Activated effector memory CD4-positive, alpha-beta T cell treated with anti-CD3 and anti-CD28 coated beads, Interleukin-2, amount 50 U/mL, for 16 hours (primary cell): ENCODE measurements around the gene AMPD3.

ENCODE experiments used
- DNase-seq: peaks from one replicate; pipeline ENCODE4 v3.0.0-alpha.2; 2020

The AMPD3 gene

DNA sequence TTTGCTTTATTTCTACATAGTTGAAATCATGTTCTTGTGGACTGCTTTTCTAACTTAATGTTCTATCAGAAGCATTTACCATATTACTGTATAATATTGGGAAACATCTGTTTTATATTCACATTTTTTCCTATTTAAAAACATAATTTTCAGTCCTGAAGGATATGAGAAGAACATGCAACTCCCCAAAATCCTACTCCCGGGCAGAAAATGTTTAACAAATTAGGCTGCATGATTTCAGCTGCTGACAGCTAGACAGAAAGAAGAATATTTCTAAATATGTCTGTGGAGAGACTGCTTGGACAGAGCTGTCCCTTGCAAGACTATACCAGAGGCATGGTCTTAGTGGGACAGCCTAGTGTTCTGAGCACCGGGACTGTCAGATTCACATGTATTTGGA is 15.7 kb upstream of the AMPD3 start:
- no peak for DNase-seq

DNA sequence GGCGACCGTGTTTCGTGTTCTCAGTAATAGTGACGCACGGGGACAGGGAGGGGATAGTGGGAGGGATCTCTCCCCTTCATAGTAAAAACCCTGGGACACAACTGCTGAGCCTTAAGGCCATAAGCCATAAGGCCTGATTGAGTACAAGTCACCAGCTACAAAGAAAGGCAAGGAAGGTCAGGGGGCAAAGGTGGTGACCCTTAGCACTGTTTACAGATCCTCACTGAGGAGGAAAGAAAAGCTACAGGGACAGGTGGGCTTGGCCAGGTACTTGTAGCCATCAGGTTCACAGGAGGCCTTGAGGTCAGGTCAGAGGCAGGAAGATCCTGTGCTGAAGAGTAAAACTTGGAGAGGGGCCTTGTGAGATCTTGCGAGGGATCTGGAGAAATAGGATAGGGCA is 15.1 kb upstream of the AMPD3 start:
- no peak for DNase-seq

DNA sequence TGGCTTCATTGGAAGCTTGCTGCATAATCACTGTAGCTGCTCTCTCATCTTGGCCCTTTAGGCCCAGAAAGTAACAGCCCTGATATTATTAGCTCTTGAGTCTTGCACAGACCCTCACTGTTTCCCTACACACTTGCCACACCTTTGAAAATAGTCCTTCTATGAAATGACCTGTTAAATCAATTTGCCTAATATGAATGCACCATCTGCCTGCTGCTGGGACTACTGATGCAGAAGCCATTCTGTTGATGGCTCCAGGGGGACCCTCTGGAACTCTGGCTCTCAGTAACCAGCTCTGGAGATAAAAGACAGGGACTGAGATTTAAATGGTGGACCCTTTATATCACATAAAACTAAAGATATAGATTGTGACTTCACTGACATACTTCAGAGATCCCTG is 14.7 kb upstream of the AMPD3 start:
- no peak for DNase-seq

DNA sequence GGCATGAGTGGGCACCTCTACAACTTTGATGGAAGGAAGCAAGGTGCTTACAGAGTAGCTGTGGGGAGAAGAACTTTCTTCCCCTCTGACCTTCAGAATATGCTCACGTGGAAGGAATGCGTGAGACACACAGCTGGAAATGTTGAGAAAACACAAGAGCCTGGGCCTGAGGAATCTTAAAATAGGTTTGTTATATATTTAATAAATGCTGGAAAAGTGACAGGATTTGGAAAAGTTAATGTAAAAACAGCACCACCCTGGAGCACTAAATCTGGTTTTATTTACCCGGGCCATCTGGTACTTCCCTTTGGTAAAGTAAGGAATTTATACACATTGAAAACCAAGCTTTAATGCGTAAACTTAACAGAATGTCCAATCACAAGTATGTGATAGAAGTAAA is 14.0 kb upstream of the AMPD3 start:
- DNase-seq, result no peak

DNA sequence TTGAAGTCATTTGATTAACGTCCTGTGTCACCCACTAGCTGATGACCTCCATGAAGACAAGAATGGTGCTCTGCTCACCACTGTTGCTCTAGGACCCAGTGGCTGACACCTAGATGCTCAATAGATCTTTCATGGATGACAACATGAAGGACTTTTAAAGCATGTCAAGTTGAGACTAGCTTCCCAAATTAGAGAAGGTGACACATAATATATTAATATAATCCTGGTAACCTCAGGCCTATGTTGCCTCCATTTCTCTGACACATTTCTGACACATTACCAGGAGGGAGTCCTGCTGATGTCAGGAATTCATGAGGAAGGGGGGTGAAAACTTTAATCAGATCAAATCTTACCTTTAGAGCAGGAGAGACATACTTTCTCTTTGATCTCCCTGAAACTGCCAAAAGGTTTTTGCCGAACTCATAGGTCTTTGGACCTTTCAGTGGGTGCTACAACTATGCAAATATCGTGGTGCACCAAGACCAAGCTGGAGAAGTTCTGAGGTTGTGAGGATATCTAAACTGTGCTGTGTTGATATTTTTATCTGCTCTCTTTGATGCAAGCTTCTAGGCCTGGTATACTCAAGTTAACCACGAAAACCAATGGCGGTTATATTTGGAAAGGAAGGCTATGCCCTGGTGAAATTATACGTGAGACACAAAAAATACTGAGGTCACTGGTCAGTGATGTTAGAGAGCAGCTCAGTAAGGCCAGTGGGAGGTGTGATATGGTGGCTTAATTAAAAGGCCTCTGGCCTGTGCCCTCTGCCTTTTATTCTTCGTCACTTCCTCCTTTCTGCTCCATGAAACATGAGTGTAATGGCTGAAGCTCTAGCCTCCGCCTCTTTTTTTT is 13.2 kb upstream of the AMPD3 start:
- no peak for DNase-seq

DNA sequence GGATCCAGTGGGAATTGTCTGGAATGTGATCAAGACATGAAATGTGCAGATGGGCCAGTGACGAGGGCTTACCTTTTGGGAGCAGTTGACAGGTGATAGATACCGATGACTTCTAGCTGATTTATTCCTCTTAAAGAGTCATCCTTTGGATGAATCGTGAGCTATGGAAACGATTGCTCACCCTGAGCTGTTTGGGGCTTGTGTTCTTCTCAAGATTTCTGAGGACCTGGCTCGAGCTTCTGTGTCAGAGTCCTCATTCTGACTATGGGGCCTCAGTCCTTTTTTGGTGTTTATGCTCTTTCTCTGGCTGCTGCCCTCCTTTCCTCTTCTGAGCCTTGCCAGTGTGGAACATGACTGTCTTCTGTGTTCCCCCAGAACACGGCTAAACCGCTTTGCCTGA is 11.9 kb upstream of the AMPD3 start:
- no peak for DNase-seq

DNA sequence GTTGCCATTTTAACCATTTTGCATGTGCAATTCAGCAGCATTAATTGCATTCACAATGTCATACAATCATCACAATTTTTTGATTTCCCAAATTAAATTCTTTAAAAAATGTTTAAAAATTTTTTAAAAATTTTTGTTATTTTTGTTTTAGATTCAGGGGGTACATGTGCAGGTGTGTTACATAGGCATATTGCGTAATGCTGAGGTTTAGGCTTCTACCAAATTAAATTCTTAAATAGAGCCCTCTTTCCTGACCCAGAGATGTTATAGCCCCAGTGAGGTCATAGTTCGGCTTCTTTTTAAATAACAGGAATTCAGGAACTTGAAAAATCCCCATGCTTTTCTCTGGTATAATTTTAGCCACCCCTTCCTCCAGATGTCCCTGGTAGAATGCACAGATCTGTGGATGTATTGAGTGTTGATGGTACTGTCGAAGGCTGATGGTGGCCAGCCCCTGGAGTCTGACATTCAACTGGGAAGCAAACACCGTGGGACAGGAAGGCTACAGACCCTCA is 11.3 kb upstream of the AMPD3 start:
- no peak for DNase-seq

DNA sequence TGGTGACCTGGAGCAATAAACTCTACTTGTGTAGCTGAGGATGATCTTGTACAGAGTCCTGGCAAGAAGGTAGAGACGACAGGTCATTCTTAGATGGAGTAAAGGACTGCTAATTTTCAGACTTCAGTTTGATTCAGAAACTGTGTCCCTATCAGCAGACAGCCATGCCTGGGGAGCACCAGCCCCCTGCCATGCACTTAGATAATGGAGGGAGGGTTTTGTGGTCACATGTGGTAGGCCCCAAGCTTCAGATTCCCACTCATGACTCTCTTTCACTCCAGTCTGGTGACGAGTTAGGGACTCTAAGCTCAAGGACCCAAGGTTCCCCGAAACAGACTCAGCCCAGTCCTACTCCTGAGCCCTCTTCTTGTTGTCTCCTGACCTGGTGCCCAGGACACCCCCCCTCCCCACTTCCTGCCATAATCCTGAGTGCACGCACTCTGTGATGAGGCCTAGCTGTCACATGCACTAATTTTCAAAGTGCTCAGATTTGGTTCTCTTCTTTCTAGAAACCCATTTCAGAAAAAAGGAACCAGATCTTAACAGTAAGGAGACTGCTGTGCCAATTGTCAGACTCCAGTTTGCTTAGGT is 10.2 kb upstream of the AMPD3 start:
- no peak for DNase-seq

DNA sequence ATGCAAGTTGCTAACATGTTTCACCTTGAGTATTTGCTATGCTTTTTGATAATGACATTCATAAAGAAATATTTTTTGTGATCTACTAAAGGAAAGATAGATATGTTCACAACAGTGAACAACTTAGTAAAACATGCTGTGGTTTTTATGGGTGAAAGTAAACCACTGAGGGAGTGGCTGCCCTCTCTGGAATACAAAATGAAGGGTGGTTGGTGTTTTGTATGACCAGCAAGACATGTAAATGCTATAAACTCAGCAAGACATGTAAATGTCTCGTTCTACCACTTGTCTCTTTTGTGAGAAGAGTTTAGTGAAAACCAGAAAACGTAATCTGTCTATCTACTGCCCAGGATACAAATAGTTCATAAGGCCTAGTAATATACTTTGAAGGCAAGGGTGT is 7.6 kb upstream of the AMPD3 start:
- DNase-seq, result no peak

DNA sequence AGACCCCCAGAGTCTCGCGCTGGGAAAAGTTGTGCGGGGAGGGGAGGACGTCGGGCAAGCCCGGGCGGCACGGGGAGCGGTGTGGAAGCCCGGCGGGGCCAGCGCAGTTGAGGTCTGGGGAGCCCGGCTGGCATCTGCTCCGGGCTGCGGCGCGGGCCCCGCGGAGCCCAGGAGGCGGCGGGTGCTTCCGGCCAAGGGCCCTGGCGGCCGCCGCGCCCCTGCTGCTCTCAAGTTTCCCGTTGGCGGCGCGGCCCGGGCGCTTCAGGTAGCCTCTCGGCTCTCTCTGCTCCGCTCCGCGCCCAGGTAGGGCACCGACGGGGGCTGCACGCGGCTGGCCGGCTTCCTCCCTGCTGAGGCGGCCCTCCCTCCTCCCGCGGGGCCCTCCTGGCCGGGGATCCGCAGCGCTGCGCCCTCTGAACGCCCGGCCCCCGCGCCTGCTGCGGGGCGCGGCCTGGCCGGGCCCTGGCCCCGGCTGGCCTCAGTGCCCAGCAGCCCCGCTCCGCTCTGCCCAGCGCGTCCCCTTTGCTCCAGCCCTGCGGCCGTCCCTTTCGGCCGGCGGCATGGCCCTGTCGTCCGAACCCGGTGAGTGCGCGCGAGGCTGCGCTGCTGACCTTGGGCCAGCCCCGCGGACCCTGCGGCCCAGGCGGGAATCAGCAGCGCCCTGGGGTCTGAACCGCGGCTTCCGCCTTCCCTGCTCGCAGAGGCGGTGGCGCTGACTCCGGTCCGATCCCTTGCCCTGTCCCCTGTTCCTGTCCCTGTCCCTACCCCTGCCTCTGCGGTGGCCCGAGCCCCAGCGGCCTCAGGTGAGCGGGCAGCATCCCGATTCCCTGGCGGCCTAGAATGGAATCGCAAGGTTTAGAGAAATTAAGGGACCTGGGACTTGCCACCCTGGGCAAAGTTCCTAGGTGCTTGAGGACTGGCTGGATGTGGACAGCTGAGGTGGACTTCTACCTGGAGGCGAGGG is 4.3 kb upstream of the AMPD3 start:
- peak; percentile 83 for DNase-seq

DNA sequence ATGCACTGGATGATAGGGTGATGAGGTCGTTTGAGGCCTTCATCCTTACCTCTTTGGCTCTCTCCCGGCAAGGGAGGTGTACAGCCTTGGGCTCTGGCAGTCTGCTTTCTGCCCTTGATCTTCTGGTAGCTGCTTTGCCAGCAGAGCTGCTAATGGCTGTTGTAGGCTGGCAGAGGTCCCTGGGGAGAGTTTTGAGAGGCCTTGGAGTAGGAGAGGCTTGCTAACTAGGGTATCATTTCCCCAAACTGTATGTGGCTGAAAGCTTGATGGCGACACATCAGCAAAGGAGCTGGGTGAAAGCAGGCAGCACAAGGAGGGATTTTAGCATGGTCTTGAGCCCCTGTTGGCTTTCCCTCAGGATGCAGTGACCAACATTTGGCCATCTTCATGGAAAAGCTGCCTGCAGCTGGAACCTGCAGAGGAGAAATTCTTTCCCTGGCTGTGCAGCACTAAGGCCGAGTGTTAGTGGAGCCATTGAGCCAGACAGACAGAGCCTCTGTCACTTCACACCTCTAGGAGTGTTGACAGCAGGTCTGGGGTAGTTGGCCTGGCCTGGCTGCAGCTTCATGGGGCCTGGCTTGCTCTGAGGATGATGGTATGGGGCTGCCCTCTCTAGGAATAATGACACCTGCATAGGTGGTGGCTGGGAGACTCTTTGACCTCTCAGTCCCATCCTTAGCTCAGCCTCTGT is 3.5 kb upstream of the AMPD3 start:
- no peak for DNase-seq

DNA sequence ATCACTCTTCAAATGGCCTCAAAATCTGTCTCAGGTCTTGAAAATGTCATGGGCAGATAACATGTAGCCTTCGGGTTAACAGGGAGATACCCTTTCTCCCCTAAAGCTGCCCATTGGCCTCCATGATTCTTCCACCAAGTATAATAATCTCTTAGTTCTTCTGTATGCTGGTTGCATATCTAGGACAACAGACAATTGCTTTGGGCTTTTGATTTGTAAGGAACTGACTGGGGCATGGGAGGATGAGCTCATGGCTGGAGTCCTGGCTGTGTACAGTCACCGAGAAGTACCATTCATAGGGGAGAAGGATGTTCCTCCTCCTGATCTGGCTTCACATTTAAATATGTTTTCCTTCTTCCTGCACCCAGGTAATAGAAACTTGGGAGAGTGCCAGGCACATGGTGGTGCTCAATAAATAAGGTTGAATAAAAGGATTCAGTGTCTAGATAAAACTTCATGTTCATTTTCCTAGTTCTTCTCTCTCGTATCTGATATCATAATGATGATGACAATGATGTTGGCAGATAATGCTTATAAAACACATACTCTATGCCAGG is 2.8 kb upstream of the AMPD3 start:
- no peak for DNase-seq

DNA sequence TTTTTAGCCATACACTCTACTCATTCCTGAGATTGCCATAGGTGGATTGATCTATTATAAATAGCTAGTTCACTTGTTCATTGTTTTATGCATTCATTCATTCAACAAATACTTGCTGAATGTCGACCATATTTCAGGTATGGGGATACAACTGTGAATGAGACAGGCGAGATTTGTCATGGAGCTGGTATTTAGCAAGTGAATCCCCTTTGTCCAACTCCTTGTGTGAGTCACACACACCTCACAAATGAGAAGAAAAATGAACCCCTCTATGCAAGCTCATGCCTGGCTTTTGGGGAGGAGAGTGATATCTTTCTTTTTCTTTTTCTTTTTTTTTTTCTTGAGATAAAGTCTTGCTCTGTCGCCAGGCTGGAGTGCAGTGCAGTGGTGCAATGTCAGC is 1.8 kb upstream of the AMPD3 start:
- no peak for DNase-seq

DNA sequence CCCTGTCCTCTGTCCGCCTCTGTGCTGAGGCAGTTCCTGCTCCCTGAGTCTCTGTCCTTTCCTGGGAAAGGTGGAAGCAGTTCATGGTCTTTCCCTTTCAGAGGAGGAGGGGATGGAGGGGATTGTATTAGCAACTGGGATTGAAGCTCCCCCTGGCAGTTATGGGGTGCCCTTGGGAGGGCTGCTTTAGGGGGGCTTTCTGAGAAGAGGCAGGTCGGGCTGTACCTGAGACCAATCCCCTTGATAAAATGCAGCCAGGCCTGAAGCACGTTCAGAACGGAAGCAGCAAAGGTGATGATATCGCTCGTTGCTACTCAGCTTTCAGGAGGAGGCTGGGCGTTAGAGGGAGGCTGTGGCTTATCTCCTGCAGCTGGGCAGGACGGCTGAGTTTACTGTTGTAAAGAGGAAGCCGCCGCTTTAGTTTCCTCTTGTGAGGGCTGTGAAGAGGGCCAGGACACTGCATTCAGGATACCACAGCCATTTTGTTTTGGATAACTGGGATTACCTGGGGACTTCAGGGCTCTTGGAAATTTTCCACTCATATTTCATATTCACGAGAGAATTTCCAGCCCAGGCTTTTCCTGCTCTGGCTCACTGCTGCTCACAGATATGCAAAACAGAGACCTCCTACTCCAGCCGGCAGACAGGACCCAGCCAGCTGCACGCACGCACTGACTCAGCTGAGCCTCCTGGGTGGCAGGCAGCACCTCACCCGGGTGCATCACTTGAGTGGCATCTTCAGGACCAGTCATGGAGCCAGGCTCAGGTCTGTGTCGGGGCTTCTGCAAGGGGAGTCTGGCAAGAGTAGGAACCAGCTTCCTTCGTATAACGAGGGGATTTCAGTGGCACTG is 798 bp downstream of the AMPD3 start:
- DNase-seq, result peak; percentile 91

DNA sequence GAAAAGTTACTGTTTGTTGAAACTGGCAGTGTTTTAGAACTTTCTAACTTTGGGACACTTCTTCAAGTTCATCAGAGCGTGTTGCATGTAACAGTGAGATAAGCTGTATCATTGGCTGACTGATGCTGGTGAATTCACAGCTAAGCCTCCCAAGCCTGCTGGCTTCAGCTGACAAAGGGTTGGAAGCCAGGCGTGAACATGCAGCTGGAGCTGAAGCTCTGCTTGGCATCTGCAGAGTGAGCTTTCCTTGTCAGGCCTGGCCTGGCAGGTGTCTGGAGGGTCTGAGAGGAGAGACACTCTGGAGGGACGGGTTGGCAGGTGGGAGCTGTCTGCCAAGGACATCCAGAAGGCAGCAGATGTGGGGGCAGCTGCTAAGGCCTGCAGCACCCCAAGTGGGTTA is 1.5 kb downstream of the AMPD3 start:
- DNase-seq, result no peak

DNA sequence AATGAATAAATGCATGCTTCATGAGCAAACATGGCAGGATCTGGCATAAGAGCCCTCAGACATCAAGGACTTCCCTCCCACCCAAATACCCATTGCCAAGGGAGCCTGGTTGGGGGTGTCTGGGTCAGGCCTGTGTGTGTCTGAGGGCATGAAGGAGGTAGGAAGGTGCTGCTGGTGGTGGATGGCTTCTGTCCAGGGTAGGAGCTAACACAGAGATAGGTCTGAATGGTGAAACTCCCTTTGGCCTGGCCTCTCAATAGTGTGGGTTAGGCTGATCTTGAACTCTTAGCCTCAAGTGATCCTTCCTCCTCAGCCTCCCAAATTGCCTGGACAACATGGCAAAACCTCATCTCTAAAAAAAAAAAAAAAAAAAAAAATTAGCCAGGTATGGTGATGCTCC is 2.8 kb downstream of the AMPD3 start:
- DNase-seq, result no peak

DNA sequence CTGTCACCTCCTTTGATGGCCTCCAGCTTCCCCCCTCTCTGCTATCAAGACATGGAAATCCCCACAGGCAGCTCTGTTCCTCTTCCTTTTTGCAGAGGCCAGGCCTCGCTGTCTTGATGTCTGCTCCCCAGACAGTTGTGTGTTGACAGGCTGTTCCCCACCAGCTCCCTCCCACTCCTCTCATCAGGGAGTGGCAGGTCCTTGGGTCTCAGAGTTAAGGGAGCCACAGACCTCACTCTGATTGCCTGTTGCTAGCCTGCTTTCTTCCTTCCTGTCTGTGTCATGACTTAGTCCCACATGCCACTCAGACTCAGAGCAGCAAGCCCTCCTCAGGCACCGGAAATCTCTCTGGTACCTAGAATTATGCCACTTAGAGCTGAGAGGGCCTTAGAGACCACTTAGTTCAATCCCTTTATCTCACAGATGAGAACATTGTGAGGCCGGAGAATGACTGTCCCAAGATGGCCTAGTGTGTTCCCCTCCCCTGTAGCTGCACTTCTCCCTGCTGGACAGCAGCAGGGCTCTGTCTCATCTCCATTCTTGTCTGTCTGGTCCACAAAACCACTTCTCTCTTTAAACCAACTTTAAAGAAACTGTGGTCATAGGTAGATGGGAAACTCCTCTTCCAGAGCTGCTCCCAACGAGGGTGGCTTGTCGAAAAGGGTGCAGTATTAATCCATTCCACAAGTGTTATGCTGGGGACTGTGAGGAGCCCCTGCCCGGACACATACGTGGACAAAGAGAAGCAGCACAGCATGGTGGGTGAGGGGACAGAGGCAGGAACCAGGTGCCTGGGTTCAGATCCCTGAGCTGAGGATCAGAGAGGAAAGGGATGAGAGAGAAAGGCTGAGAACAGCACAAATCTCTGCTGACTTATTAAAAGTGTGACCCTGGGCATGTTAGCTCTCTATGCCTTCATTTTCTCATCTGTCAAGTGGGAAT is 4.2 kb downstream of the AMPD3 start:
- DNase-seq, result peak; percentile 85

DNA sequence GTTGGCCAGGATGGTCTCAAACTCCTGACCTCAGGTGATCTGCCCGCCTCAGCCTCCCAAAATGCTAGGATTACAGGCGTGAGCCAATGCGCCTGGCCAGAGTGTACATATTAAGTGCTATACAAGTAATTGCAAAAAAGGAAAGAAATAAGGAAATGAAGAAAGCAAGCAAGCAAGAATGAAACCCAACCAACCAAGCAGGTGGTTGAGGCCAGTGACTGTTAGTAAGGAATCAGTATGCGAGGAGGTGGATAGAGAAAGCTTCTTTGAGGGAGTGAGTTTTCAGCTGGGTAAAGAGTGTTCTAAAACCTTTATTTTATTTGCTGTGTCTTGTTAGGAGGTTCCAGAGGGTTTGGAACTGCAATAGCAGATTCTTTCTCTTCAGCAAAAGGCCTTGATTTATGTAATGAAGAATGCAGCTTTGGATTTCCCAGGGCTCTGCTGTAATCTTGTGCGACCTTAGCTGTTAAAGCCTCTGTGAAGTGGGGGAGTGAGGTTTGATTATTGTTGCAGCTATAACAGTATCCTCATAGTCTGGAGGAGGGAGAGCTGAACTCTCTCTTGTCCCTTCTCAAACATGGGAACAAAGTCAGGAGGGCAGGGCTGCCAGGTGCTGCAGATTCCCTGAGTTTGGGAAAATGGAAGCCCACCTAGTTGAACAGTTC is 5.7 kb downstream of the AMPD3 start:
- DNase-seq, result no peak

DNA sequence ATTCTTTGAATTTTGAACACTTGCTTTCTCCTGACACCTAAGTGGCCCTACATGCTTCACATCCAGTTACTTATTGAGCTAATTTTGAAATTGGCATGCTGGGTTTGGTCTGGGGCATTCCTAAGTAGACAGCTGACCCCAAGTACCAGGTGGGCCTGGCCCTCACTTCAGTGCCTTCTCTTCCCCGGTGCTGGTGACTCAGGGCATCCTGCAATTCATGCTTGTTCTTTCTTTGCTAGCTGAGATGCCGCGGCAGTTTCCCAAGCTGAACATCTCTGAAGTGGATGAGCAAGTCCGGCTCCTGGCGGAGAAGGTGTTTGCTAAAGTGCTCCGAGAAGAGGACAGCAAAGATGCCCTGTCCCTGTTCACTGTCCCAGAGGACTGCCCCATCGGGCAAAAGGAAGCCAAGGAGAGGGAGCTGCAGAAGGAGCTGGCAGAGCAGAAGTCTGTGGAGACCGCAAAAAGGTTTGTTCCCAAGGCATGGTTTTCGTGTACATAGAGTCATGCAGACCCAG is 6.3 kb downstream of the AMPD3 start:
- no peak for DNase-seq
